ENCODE measurements around the gene KIAA1217.

KIAA1217 gene

DNA sequence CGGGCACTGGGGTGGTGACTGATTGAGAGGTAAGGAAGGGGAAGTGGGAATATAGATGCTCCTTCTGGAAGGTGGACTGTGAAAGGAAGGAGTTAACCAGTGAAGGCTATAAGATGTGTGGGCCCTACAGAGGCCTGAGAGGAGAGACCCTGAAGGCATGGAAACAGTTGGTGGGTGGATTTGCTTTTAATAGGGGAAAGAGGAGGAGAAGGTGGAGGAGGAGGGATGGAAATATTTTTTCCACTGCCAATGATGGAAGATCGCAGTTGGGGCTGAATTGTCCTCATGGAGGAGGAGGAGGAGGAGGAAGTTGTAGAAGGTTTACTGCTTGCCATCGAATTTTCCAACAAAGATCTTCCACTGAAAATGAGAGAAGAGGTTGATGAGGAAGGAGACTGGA lies 80.3 kb downstream of the KIAA1217 start:
- H3K4me3 ChIP-seq (ENCODE audit: control insufficient read depth, low read depth, low read length): no peak overlapping the region
- DNase-seq (ENCODE audit: low read depth): no peak
- TF ChIP-seq, protein P1, sequence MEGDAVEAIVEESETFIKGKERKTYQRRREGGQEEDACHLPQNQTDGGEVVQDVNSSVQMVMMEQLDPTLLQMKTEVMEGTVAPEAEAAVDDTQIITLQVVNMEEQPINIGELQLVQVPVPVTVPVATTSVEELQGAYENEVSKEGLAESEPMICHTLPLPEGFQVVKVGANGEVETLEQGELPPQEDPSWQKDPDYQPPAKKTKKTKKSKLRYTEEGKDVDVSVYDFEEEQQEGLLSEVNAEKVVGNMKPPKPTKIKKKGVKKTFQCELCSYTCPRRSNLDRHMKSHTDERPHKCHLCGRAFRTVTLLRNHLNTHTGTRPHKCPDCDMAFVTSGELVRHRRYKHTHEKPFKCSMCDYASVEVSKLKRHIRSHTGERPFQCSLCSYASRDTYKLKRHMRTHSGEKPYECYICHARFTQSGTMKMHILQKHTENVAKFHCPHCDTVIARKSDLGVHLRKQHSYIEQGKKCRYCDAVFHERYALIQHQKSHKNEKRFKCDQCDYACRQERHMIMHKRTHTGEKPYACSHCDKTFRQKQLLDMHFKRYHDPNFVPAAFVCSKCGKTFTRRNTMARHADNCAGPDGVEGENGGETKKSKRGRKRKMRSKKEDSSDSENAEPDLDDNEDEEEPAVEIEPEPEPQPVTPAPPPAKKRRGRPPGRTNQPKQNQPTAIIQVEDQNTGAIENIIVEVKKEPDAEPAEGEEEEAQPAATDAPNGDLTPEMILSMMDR (conservative IDR thresholded peaks at IDR 0.05; ENCODE audit: control insufficient read depth, insufficient read depth, low read depth, low read length): no peak

DNA sequence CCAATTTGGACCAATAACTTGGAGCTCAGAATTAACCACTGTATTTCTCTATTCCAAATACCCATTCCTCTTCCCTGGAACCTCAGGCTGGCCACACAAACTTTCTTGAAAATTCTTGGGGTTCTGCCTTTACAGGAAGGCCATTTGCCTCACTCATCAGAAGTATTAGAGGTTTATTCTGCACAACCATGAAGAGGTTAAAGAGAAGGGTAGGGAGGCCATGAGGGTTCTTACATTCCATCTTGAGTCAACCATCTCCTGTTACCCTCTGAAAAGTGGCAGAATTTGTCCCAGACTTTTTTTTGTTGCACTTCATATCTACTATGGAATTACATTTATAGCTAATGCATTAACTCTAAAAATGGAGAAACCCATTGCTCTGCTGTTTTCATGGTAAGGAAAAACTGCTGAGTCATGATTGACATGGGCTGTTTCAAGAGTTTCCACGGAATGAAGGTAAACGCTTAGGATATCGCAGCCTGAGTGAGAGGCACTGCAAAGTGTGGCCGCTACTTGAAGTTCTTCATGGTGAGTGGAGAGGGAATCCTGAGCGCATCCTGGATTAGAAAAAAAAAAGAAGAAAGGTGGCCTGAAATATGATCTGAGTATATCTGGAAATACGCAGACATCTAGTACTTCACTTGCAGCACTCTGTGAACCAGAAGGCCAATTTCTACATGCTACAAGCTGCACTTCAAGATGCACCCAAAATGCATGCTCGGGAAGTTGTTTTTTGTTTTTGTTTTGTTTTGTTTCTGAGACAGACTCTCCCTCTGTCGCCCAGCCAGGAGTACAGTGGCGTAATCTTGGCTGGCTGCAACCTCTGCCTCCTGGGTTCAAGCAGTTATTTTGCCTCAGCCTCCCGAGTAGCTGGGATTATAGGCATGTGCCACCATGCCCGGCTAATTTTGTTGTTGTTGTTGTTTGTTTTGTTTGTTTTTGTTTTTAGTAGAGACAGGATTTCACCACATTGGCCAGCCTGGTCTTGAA lies 83.7 kb downstream of the KIAA1217 start:
- TF ChIP-seq, protein P1 (conservative IDR thresholded peaks at IDR 0.05; ENCODE audit: control insufficient read depth, insufficient read depth, low read depth, low read length): no peak
- DNase-seq (ENCODE audit: low read depth): no peak
- H3K4me3 ChIP-seq (ENCODE audit: control insufficient read depth, low read depth, low read length): no peak overlapping the region

DNA sequence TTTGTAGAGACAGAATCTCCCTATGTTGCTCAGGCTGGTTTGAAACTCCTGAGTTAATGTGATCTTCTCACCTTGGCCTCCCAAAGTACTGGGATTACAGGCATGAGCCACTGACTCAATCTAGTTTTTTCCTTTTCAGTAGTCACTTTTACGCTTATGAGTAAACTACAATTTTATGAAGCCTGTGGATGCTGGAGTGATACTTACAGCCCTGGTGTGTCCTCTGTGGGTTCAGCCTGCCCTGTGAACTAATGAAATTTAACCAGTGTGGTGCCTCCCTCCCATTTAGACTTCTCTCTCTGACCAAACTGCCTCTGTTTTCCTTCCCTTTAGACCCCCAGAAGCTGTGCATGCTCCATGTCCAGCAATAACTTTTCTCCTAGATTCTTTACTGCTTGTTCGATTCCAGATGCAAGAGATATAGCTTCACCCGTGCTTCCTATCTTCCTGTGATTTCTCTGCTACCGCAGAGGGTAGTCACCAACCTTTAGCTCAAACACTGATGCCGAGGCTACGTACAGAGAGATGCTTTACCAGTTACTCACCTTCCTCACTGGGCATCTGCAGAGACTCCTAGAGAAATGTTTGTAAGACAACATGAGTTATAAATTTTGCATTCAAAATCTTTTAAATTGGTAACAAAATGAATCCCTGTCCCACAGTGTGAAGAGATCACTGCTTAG lies 90.8 kb downstream of the KIAA1217 start:
- H3K4me3 ChIP-seq (ENCODE audit: control insufficient read depth, low read depth, low read length): no peak overlapping the region
- DNase-seq (ENCODE audit: low read depth): no peak
- TF ChIP-seq, protein P1 (conservative IDR thresholded peaks at IDR 0.05; ENCODE audit: control insufficient read depth, insufficient read depth, low read depth, low read length): no peak

DNA sequence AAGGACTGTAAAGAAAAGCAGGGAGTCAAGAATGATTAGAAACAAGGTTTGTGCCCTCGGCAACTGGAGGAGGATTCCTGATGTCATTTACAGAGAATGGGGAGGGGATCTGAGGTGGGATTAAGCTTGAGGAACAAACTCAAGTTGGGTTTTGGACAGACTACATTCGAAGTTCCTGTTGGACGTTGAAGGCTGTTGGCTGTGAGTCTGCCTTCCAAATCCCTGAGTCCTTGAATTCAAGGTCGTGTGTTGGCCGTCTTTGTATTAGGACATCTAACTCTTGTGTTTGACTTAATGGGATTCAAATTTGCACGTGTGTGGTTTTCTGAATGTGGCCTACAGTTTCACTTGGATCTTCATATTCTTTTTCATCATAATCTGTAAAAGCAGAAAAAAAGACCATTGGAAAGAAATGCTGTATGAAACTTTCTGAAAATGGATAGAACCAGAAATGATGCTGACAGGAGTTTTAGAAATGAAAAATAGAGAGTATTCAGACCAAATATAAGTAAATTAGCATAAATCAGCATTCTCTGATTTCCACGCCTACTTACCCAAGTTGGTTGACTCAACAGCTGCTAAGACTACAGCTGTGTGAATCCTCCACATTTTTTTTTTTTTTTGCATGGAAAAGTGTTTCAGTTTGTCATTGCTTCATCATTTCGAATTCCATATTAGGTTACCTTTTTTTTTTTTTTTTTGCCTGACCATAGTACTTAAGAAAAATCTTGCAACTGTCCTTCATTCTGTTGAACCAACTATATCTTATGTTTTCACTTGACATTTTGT lies 94.8 kb downstream of the KIAA1217 start:
- peak; percentile 42 for DNase-seq (ENCODE audit: low read depth)
- no peak overlapping the region for H3K4me3 ChIP-seq (ENCODE audit: control insufficient read depth, low read depth, low read length)
- TF ChIP-seq, protein P1 (conservative IDR thresholded peaks at IDR 0.05; ENCODE audit: control insufficient read depth, insufficient read depth, low read depth, low read length): no peak

DNA sequence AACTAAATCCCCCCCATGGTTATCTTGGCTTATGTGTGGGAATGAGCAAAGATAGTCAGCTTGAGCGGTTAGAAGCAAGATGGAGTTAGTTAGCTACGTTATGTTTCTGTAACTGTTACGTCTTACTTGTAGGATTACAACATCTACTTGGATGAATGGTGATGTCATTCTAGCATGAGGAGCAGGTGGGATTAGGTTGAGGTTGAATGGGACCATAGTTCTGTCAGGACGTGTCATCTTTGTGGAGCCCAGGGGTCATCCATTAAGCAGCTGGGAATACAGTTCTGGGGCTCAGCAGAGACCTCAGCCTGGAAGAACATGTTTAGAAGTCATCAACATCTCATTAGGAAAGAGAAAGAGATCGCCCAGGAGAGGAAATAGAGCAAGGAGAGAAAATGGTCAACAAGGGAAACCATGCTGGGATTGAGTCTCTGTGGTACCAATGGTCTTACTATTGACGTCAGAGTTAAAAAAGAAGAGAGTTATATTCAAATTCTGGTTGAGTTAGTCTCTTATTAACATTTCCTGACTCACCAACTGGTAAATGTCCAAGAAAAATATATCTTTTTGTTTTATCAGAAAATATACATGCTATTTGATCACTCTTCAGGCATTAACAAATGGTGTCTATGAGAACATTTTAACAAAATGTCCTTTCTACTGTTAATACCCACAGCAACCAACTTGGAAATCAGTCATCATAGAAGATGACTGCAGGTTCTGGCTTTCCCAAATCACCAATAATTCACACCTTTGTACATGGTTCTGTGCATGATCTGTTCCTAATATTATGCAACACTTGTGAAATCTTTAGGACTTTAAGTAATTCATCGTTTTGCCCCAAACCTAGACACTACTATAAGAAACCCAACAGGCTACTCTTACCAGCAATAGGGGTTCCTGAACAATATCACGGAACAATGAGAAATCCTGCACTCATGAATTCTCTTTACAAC lies 96.9 kb downstream of the KIAA1217 start:
- TF ChIP-seq, protein P1 (conservative IDR thresholded peaks at IDR 0.05; ENCODE audit: control insufficient read depth, insufficient read depth, low read depth, low read length): no peak
- peak; percentile 51 for DNase-seq (ENCODE audit: low read depth)
- H3K4me3 ChIP-seq (ENCODE audit: control insufficient read depth, low read depth, low read length): no peak overlapping the region
